ENCODE results near the gene ZNF57.

Gene ZNF57

GRCh38 chr19:2900296-2901252 lies at the start of gene ZNF57 (continued):
- TF ChIP-seq KLF10 (tag by site-specific recombination; IDR thresholded peaks at IDR 0.05) (peak; percentile 32; the same call in 1 of the 2 replicates), SP2 (tag by site-specific recombination; IDR thresholded peaks at IDR 0.05) (peak; percentile 99), HIC1 (tag by site-specific recombination; IDR thresholded peaks at IDR 0.05) (no peak), ZNF624 (tag by site-specific recombination; IDR thresholded peaks at IDR 0.05) (no peak), ZFP3 (tag by site-specific recombination; IDR thresholded peaks at IDR 0.05; ENCODE audit: low read depth) (no peak), ZBTB49 (tag by site-specific recombination; IDR thresholded peaks at IDR 0.05; ENCODE audit: low read depth) (no peak)
- TF ChIP-seq, protein P1, sequence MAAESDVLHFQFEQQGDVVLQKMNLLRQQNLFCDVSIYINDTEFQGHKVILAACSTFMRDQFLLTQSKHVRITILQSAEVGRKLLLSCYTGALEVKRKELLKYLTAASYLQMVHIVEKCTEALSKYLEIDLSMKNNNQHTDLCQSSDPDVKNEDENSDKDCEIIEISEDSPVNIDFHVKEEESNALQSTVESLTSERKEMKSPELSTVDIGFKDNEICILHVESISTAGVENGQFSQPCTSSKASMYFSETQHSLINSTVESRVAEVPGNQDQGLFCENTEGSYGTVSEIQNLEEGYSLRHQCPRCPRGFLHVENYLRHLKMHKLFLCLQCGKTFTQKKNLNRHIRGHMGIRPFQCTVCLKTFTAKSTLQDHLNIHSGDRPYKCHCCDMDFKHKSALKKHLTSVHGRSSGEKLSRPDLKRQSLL (tag by site-specific recombination; IDR thresholded peaks at IDR 0.05), result no peak

GRCh38 chr19:2852598-2852997 lies 48.1 kb upstream of the ZNF57 start:
- no peaks in the 10 kb centered on the region for H3K9me3 ChIP-seq (ENCODE audit: control insufficient read depth, insufficient read depth, low read depth, low read length)
- H3K4me3 ChIP-seq (ENCODE audit: low read depth, low read length), result no peak overlapping the region
- no peaks in the 10 kb centered on the region for H3K4me1 ChIP-seq (ENCODE audit: control insufficient read depth, insufficient read depth, low read length)
- POLR2A ChIA-PET, result no interaction called here
- 0 out of 2 replicates have a peak, but pooled peaks have one; percentile 3 for TF ChIP-seq ZNF555 (tag by site-specific recombination; conservative IDR thresholded peaks at IDR 0.05)
- TF ChIP-seq ZNF274 (IDR thresholded peaks at IDR 0.05; ENCODE audit: low read length), result no peak
- peak; percentile 79; the same call in 1 of the 2 replicates for TF ChIP-seq ZNF274 (tag by site-specific recombination; IDR thresholded peaks at IDR 0.05; ENCODE audit: borderline replicate concordance)
- TF ChIP-seq, protein P2, sequence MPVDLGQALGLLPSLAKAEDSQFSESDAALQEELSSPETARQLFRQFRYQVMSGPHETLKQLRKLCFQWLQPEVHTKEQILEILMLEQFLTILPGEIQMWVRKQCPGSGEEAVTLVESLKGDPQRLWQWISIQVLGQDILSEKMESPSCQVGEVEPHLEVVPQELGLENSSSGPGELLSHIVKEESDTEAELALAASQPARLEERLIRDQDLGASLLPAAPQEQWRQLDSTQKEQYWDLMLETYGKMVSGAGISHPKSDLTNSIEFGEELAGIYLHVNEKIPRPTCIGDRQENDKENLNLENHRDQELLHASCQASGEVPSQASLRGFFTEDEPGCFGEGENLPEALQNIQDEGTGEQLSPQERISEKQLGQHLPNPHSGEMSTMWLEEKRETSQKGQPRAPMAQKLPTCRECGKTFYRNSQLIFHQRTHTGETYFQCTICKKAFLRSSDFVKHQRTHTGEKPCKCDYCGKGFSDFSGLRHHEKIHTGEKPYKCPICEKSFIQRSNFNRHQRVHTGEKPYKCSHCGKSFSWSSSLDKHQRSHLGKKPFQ (tag by site-specific recombination; IDR thresholded peaks at IDR 0.05), result peak; percentile 8; the same call in 1 of the 2 replicates
- no peak for TF ChIP-seq ZNF843 (tag by site-specific recombination; IDR thresholded peaks at IDR 0.05)
- TF ChIP-seq ZNF621 (tag by site-specific recombination; IDR thresholded peaks at IDR 0.05), result no peak
- H3K27ac ChIP-seq (ENCODE audit: extremely low read depth, low read depth, low read length), result no peak overlapping the region
- H3K36me3 ChIP-seq (ENCODE audit: control insufficient read depth in 2 of 2, insufficient read depth in 1 of 2, low read length in 2 of 2), result peaks cover 5 to 50% of the 10 kb centered on the region in 2 experiments; a peak in 2 of 3 replicates
- CTCF ChIA-PET, result no interaction called here

GRCh38 chr19:2853015-2853606 lies 47.6 kb upstream of the ZNF57 start:
- H3K36me3 ChIP-seq (ENCODE audit: control insufficient read depth in 2 of 2, insufficient read depth in 1 of 2, low read length in 2 of 2), result peaks cover 5 to 50% of the 10 kb centered on the region in 2 experiments; a peak in 2 of 3 replicates
- H3K27ac ChIP-seq (ENCODE audit: extremely low read depth, low read depth, low read length), result no peak overlapping the region
- H3K4me3 ChIP-seq (ENCODE audit: low read depth, low read length), result no peak overlapping the region
- CTCF ChIA-PET, result no interaction called here
- H3K9me3 ChIP-seq (ENCODE audit: control insufficient read depth, insufficient read depth, low read depth, low read length), result no peaks in the 10 kb centered on the region
- TF ChIP-seq ZNF274 (IDR thresholded peaks at IDR 0.05; ENCODE audit: low read length), result no peak
- peak; percentile 65; the same call in 1 of the 2 replicates for TF ChIP-seq ZNF274 (tag by site-specific recombination; IDR thresholded peaks at IDR 0.05; ENCODE audit: borderline replicate concordance)
- TF ChIP-seq, protein P3, sequence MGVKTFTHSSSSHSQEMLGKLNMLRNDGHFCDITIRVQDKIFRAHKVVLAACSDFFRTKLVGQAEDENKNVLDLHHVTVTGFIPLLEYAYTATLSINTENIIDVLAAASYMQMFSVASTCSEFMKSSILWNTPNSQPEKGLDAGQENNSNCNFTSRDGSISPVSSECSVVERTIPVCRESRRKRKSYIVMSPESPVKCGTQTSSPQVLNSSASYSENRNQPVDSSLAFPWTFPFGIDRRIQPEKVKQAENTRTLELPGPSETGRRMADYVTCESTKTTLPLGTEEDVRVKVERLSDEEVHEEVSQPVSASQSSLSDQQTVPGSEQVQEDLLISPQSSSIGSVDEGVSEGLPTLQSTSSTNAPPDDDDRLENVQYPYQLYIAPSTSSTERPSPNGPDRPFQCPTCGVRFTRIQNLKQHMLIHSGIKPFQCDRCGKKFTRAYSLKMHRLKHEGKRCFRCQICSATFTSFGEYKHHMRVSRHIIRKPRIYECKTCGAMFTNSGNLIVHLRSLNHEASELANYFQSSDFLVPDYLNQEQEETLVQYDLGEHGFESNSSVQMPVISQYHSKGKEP (tag by site-specific recombination; IDR thresholded peaks at IDR 0.05), result no peak
- peak; percentile 99 for TF ChIP-seq SETDB1 (IDR thresholded peaks at IDR 0.05; ENCODE audit: insufficient read length, low read length)
- no peak for TF ChIP-seq IKZF3 (tag by site-specific recombination; IDR thresholded peaks at IDR 0.05)
- no peak for TF ChIP-seq ZNF585B (tag by site-specific recombination; IDR thresholded peaks at IDR 0.05)
- POLR2A ChIA-PET, result no interaction called here
- no peaks in the 10 kb centered on the region for H3K4me1 ChIP-seq (ENCODE audit: control insufficient read depth, insufficient read depth, low read length)
